ENCODE measurements around the gene B3GNT7. TPM values are rescaled to one million over a fixed set of nuclear protein-coding genes. Genes with fewer than 3 reads are reported as not detected.

B3GNT7 gene
- total RNA-seq, 1 experiment from 2014 or later, result 83.3 TPM

DNA sequence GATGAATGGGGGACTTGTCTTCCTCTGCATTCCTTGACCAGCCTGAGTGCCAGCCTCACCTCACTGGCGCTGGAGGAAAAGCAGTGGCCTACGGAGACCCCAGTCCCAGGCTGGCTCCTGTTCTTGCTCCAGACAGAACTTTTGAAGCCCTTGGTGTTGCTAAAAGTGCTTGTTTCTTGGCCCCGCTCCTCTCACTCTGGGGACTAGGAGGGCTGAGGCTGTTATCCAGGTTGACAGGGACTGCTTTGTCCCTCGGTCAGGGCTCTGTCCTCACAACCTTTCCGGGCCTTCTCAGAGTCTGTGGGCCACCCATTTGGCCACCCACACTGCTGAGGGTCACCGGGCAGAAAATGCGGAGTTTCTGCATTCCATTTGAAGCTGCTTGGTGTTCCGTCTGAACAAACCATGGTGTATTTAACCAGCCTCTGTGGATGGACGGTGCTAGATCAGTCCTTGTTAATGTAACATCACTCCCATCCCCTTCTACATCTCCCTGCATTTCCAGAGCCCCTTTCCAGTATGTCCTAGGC, 25.6 kb downstream of the B3GNT7 start:
- no peak overlapping the region for H3K4me3 ChIP-seq (ENCODE audit: low read depth in 2 of 2, low read length in 2 of 2)
- in situ Hi-C loops (cut with HindIII; ENCODE audit: low pct_unique_long_range_greater_than_20kb, low sequenced_read_pairs) (loop anchor here (25.0 kb wide), 1 partner anchor 109 kb away; no protein-coding TSS in a partner anchor), intact Hi-C loops (cut with micrococcal nuclease; ENCODE audit: unreplicated experiment) (no loop called here)

DNA sequence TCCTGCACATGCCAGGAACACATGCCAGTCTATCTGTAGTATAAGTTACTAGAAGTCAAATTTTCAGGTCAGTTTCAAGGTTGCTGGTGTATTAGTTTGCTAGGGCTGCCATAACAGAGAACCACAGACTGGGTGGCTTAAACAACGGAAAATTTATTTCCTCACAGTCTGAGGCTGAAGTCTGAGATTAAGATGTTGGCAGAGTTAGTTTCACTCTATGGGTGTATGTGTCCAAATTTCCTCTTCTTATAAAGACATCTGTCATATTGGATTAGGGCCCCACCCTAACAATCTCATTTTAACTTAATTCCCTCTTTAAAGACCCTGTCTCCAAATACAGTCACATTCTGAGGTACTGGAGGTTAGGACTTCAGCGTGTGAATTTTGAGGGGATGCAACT, 26.5 kb downstream of the B3GNT7 start:
- Histone ChIP-seq H3K4me1 (ENCODE audit: control insufficient read depth, insufficient read depth, low read length) (peaks cover 10% of the 10 kb centered on the region), H3K36me3 (ENCODE audit: control insufficient read depth, insufficient read depth, low read length) (no peaks in the 10 kb centered on the region), H3K27ac (ENCODE audit: low read length) (no peak overlapping the region), H3K4me3 (ENCODE audit: low read depth in 2 of 2, low read length in 2 of 2) (no peak overlapping the region), H3K9me3 (ENCODE audit: control insufficient read depth, insufficient read depth, low read depth, low read length) (no peaks in the 10 kb centered on the region), H3K27me3 (ENCODE audit: control insufficient read depth, insufficient read depth, low read length) (no peaks in the 10 kb centered on the region)
- in situ Hi-C loops (cut with HindIII; ENCODE audit: low pct_unique_long_range_greater_than_20kb, low sequenced_read_pairs) (loop anchor here (25.0 kb wide), 1 partner anchor 110 kb away; no protein-coding TSS in a partner anchor), intact Hi-C loops (cut with micrococcal nuclease; ENCODE audit: unreplicated experiment) (no loop called here)
- TF ChIP-seq, protein P1, sequence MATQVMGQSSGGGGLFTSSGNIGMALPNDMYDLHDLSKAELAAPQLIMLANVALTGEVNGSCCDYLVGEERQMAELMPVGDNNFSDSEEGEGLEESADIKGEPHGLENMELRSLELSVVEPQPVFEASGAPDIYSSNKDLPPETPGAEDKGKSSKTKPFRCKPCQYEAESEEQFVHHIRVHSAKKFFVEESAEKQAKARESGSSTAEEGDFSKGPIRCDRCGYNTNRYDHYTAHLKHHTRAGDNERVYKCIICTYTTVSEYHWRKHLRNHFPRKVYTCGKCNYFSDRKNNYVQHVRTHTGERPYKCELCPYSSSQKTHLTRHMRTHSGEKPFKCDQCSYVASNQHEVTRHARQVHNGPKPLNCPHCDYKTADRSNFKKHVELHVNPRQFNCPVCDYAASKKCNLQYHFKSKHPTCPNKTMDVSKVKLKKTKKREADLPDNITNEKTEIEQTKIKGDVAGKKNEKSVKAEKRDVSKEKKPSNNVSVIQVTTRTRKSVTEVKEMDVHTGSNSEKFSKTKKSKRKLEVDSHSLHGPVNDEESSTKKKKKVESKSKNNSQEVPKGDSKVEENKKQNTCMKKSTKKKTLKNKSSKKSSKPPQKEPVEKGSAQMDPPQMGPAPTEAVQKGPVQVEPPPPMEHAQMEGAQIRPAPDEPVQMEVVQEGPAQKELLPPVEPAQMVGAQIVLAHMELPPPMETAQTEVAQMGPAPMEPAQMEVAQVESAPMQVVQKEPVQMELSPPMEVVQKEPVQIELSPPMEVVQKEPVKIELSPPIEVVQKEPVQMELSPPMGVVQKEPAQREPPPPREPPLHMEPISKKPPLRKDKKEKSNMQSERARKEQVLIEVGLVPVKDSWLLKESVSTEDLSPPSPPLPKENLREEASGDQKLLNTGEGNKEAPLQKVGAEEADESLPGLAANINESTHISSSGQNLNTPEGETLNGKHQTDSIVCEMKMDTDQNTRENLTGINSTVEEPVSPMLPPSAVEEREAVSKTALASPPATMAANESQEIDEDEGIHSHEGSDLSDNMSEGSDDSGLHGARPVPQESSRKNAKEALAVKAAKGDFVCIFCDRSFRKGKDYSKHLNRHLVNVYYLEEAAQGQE (IDR thresholded peaks at IDR 0.05; ENCODE audit: insufficient read depth in 1 of 2, low read depth in 2 of 2, low read length in 1 of 2), result no peak
- TF ChIP-seq POLR2AphosphoS5 (IDR thresholded peaks at IDR 0.05; ENCODE audit: low read depth, low read length), result no peak
- TF ChIP-seq TCF7L2 (IDR thresholded peaks at IDR 0.05; ENCODE audit: low read depth, low read length), result no peak
- no peak for TF ChIP-seq SIN3A (IDR thresholded peaks at IDR 0.05; ENCODE audit: borderline replicate concordance, insufficient read depth, low read depth, low read length)
- TF ChIP-seq, protein P2, sequence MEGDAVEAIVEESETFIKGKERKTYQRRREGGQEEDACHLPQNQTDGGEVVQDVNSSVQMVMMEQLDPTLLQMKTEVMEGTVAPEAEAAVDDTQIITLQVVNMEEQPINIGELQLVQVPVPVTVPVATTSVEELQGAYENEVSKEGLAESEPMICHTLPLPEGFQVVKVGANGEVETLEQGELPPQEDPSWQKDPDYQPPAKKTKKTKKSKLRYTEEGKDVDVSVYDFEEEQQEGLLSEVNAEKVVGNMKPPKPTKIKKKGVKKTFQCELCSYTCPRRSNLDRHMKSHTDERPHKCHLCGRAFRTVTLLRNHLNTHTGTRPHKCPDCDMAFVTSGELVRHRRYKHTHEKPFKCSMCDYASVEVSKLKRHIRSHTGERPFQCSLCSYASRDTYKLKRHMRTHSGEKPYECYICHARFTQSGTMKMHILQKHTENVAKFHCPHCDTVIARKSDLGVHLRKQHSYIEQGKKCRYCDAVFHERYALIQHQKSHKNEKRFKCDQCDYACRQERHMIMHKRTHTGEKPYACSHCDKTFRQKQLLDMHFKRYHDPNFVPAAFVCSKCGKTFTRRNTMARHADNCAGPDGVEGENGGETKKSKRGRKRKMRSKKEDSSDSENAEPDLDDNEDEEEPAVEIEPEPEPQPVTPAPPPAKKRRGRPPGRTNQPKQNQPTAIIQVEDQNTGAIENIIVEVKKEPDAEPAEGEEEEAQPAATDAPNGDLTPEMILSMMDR (IDR thresholded peaks at IDR 0.05), result no peak
- no TSS peak for BruUV-seq (replicated peaks)
- ChIA-PET POLR2A (interaction anchor here (0.5 kb wide), 1 partner anchor 249 kb away, joined by 8 read pairs; no protein-coding TSS in a partner anchor), CTCF (no interaction called here)
- no peak for ATAC-seq
- DNase-seq (ENCODE audit: low read depth, low spot score), result no peak

More for the DNA sequence above, 25.6 kb downstream of the B3GNT7 start:
- DNase-seq (ENCODE audit: low read depth, low spot score) (no peak), ATAC-seq (no peak)
- H3K9me3 ChIP-seq (ENCODE audit: control insufficient read depth, insufficient read depth, low read depth, low read length), result no peaks in the 10 kb centered on the region
- peaks cover 10% of the 10 kb centered on the region for H3K4me1 ChIP-seq (ENCODE audit: control insufficient read depth, insufficient read depth, low read length)
- BruUV-seq (replicated peaks), result no TSS peak
- TF ChIP-seq SIN3A (IDR thresholded peaks at IDR 0.05; ENCODE audit: borderline replicate concordance, insufficient read depth, low read depth, low read length) (no peak), POLR2AphosphoS5 (IDR thresholded peaks at IDR 0.05; ENCODE audit: low read depth, low read length) (no peak), TCF7L2 (IDR thresholded peaks at IDR 0.05; ENCODE audit: low read depth, low read length) (no peak)
- TF ChIP-seq, protein P2 (IDR thresholded peaks at IDR 0.05), result no peak
- TF ChIP-seq, protein P1 (IDR thresholded peaks at IDR 0.05; ENCODE audit: insufficient read depth in 1 of 2, low read depth in 2 of 2, low read length in 1 of 2), result no peak
- ChIA-PET CTCF (no interaction called here), POLR2A (no interaction called here)
- no peaks in the 10 kb centered on the region for H3K36me3 ChIP-seq (ENCODE audit: control insufficient read depth, insufficient read depth, low read length)
- H3K27me3 ChIP-seq (ENCODE audit: control insufficient read depth, insufficient read depth, low read length), result no peaks in the 10 kb centered on the region
- no peak overlapping the region for H3K27ac ChIP-seq (ENCODE audit: low read length)

All from Panc1 (cell line).